Measurements from ENCODE around the gene TMEM132C.

- TF ChIP-seq RFX5 (IDR thresholded peaks at IDR 0.05; ENCODE audit: borderline replicate concordance, low read depth, low read length), result no peak
- TF ChIP-seq, protein P1, sequence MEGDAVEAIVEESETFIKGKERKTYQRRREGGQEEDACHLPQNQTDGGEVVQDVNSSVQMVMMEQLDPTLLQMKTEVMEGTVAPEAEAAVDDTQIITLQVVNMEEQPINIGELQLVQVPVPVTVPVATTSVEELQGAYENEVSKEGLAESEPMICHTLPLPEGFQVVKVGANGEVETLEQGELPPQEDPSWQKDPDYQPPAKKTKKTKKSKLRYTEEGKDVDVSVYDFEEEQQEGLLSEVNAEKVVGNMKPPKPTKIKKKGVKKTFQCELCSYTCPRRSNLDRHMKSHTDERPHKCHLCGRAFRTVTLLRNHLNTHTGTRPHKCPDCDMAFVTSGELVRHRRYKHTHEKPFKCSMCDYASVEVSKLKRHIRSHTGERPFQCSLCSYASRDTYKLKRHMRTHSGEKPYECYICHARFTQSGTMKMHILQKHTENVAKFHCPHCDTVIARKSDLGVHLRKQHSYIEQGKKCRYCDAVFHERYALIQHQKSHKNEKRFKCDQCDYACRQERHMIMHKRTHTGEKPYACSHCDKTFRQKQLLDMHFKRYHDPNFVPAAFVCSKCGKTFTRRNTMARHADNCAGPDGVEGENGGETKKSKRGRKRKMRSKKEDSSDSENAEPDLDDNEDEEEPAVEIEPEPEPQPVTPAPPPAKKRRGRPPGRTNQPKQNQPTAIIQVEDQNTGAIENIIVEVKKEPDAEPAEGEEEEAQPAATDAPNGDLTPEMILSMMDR (IDR thresholded peaks at IDR 0.05; ENCODE audit: control extremely low read depth in 1 of 3, insufficient read depth in 1 of 3, low read depth in 1 of 3, low read length in 3 of 3), result no peak
- no peak for TF ChIP-seq EZH2 (IDR thresholded peaks at IDR 0.05; ENCODE audit: low read depth, low read length, severe bottlenecking)
- TF ChIP-seq POLR2A (IDR thresholded peaks at IDR 0.05; ENCODE audit: control extremely low read depth in 1 of 2, low read depth in 2 of 2, low read length in 2 of 2), result no peak
- TF ChIP-seq POLR2AphosphoS5 (IDR thresholded peaks at IDR 0.05; ENCODE audit: low read depth, low read length), result no peak
- no peak for TF ChIP-seq EP300 (IDR thresholded peaks at IDR 0.05; ENCODE audit: borderline replicate concordance in 1 of 2, low read depth in 2 of 2, low read length in 2 of 2)
- no peak for TF ChIP-seq CREB1 (IDR thresholded peaks at IDR 0.05)
- TF ChIP-seq KDM5A (IDR thresholded peaks at IDR 0.05; ENCODE audit: low read length), result no peak
Measured at GRCh38 chr12:128420163-128420562, 153.2 kb downstream of the TMEM132C start.
